T-helper 1 cell (primary cell): ENCODE measurements around the gene BTRC.

ENCODE experiments used
- DNase-seq, 5 donors: peaks; one replicate each; pipeline ENCODE4 v3.0.0-alpha.2; 2012 to 2020

The BTRC gene

GRCh38 chr10:101446947-101447346 lies 93.0 kb downstream of the BTRC start:
- no peak for DNase-seq

GRCh38 chr10:101447477-101447876 lies 93.5 kb downstream of the BTRC start:
- DNase-seq: no peak

GRCh38 chr10:101450277-101451080 lies 96.5 kb downstream of the BTRC start:
- DNase-seq: no peak

- no peak for DNase-seq
Observed at GRCh38 chr10:101451261-101451660, 97.3 kb downstream of the BTRC start.

- no peak for DNase-seq
Observed at GRCh38 chr10:101451667-101452069, 97.7 kb downstream of the BTRC start.

GRCh38 chr10:101452176-101452575 lies 98.2 kb downstream of the BTRC start:
- DNase-seq: no peak

- no peak for DNase-seq
Observed at GRCh38 chr10:101452593-101452992, 98.6 kb downstream of the BTRC start.

GRCh38 chr10:101453318-101453717 lies 99.4 kb downstream of the BTRC start:
- DNase-seq: no peak

- DNase-seq: peak in 1 of 5 donors; percentile 55
Observed at GRCh38 chr10:101453791-101454718, 100.1 kb downstream of the BTRC start.

- no peak for DNase-seq
Observed at GRCh38 chr10:101458869-101459268, 104.9 kb downstream of the BTRC start.

GRCh38 chr10:101464082-101464481 lies 110.1 kb downstream of the BTRC start:
- DNase-seq: no peak

- no peak for DNase-seq
Observed at GRCh38 chr10:101464599-101464998, 110.6 kb downstream of the BTRC start.

GRCh38 chr10:101466016-101466912 lies 112.3 kb downstream of the BTRC start:
- DNase-seq: no peak

- peak in 2 of 5 donors; percentile 5 to 63 for DNase-seq
Observed at GRCh38 chr10:101467286-101467770, 113.4 kb downstream of the BTRC start.

GRCh38 chr10:101468159-101468558 lies 114.2 kb downstream of the BTRC start:
- no peak for DNase-seq

GRCh38 chr10:101476383-101476782 lies 122.4 kb downstream of the BTRC start:
- DNase-seq: no peak

GRCh38 chr10:101478956-101479355 lies 125.0 kb downstream of the BTRC start:
- DNase-seq: no peak

- no peak for DNase-seq
Observed at GRCh38 chr10:101481256-101481655, 127.3 kb downstream of the BTRC start.

- DNase-seq: no peak
Observed at GRCh38 chr10:101482568-101482967, 128.6 kb downstream of the BTRC start.

GRCh38 chr10:101484175-101484745 lies 130.3 kb downstream of the BTRC start:
- no peak for DNase-seq

GRCh38 chr10:101485207-101485606 lies 131.2 kb downstream of the BTRC start:
- no peak for DNase-seq
